Muscle layer of duodenum (tissue), 2 donors: Measurements from ENCODE around the gene MTCL1.

Experiments used
- H3K27ac ChIP-seq: one replicate; pipeline ENCODE4 v1.7.0; 2013; ENCODE audit warnings: mild to moderate bottlenecking, low read length
- H3K27me3 ChIP-seq: one replicate; pipeline ENCODE4 v1.7.0; 2013; ENCODE audit warnings: low read depth, mild to moderate bottlenecking, control low read depth, low read length
- H3K36me3 ChIP-seq, 2 donors: one replicate each; pipeline ENCODE4 v1.7.0; 2013; ENCODE audit warnings: low read length in 2 of 2, control low read depth in 1 of 2, mild to moderate bottlenecking in 1 of 2; ENCODE audit not compliant: insufficient read depth in 2 of 2, control insufficient read depth in 1 of 2
- H3K4me1 ChIP-seq, 2 donors: one replicate each; pipeline ENCODE4 v1.7.0; 2013; ENCODE audit warnings: low read length in 2 of 2, mild to moderate bottlenecking in 2 of 2, control low read depth in 1 of 2, moderate library complexity in 1 of 2; ENCODE audit not compliant: insufficient read depth in 2 of 2, control insufficient read depth in 1 of 2
- H3K4me3 ChIP-seq, 2 donors: one replicate each; pipeline ENCODE4 v1.7.0; 2013; ENCODE audit warnings: low read length in 2 of 2, low read depth in 1 of 2, mild to moderate bottlenecking in 1 of 2
- H3K9me3 ChIP-seq, 2 donors: one replicate each; pipeline ENCODE4 v1.7.0; 2013; ENCODE audit warnings: low read length in 2 of 2, control low read depth in 1 of 2, mild to moderate bottlenecking in 1 of 2; ENCODE audit not compliant: control insufficient read depth in 1 of 2
- donor health status: healthy.

Gene MTCL1

GRCh38 chr18:8668381-8668780 lies 37.0 kb upstream of the MTCL1 start:
- Histone ChIP-seq H3K4me1 (no peaks in the 10 kb centered on the region), H3K27me3 (no peaks in the 10 kb centered on the region), H3K9me3 (no peaks in the 10 kb centered on the region), H3K4me3 (no peak overlapping the region), H3K27ac (no peak overlapping the region), H3K36me3 (no peaks in the 10 kb centered on the region)

DNA sequence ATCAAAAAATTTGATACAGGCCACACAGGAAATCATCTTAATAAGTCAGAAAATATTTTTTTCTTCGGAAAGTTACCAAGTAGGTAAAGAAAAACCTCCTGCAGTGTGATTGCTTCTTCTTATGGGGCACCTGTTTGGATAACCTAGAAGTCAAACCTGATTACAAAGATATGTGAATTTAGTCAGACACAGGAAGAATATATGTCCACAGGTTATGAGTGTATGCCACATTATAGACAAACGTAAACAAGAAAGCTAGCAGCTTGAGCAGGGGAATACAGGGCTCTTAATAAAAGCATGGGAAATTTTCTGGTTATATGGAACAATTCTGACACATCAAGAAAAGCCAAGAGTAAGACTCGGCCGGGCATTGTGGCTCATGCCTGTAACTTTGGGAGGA lies 35.8 kb upstream of the MTCL1 start:
- Histone ChIP-seq H3K9me3 (no peaks in the 10 kb centered on the region), H3K4me3 (no peak overlapping the region), H3K27ac (no peak overlapping the region), H3K27me3 (no peaks in the 10 kb centered on the region), H3K36me3 (no peaks in the 10 kb centered on the region), H3K4me1 (no peaks in the 10 kb centered on the region)

DNA sequence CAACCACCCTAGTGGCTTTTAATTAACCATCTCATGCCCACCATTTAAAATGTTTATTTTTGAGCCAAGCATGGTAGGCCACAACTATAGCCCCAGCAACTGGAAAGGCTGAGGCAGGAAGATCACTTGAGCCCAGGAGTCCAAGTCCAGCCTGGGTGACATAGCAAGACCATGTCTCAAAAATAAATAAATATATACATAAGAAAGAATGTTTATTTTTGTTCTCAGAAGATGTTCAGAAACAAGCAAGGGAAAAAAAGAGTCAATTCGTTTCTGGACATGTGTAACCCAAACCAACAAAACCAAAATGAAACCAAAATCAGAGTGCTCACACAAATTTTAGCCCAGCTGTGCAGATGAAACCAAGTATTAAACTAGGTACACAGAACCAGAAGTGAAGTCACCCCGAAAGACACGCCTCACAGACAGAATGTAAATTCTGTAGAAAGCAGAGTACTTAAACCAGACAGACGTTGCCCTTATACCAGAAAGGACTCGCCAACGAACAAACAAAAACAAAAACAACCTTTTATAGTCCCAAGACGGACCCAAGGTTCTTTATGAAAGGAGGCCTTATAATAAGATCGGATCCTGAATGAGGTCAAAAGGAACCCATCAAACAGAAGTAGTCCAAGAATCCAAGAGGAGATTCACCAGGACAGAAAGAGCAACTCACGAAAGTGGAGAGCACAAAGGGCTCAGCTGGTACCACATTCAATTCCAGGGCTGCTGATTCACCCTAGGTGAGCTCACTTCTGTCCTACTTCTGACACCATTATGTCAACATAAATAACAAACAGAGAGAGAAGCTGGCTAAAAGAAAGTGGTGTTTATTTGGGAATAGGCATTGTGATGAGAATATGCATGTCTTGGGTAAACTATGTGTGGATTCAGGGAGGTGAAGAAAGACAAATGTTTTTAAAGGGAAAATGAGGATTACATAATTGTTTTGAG lies 31.8 kb upstream of the MTCL1 start:
- H3K4me1 ChIP-seq, result no peaks in the 10 kb centered on the region
- H3K27ac ChIP-seq, result no peak overlapping the region
- H3K36me3 ChIP-seq, result no peaks in the 10 kb centered on the region
- H3K27me3 ChIP-seq, result no peaks in the 10 kb centered on the region
- no peaks in the 10 kb centered on the region for H3K9me3 ChIP-seq
- no peak overlapping the region for H3K4me3 ChIP-seq

DNA sequence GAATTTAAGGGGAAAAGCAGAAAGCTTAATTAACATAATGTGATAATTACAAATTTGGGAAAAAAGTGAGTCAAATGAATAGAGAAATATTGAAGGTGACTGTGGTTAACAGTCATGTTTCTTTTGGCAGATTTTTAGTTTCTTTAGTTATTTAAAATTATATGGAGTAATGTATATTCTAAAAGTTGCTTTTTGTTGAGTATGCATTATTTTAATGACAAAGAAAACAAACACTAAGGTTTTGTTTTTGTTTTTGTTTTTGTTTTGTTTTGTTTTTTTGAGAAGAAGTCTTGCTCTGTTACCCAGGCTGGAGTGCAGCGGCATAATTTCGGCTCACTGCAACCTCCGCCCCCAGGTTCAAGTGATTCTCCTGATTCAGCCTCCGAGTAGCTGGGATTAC lies 30.3 kb upstream of the MTCL1 start:
- Histone ChIP-seq H3K27ac (no peak overlapping the region), H3K36me3 (no peaks in the 10 kb centered on the region), H3K4me3 (no peak overlapping the region), H3K27me3 (no peaks in the 10 kb centered on the region), H3K9me3 (no peaks in the 10 kb centered on the region), H3K4me1 (no peaks in the 10 kb centered on the region)

DNA sequence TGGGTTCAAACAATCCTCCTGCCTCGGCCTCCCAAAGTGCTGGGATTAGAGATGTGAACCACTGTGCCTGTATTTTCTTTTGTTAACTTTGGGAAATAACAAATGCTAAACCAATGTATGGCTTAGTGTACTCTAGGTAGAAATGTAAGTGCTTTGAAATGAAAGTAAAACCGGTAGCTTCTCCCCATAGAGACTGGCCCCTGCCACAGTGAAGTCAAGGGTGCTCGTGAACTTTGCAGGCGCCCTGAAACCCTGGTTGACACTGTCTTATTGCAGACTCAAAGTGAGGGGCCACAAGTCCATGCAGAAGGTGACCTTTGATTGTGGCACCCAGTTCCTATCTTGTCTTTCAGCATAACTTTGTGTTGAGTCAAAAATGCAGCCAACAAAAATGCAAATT lies 24.2 kb upstream of the MTCL1 start:
- H3K4me3 ChIP-seq, result no peak overlapping the region
- no peak overlapping the region for H3K27ac ChIP-seq
- H3K36me3 ChIP-seq, result no peaks in the 10 kb centered on the region
- H3K9me3 ChIP-seq, result no peaks in the 10 kb centered on the region
- H3K4me1 ChIP-seq, result no peaks in the 10 kb centered on the region
- no peaks in the 10 kb centered on the region for H3K27me3 ChIP-seq

GRCh38 chr18:8684577-8684976 lies 20.8 kb upstream of the MTCL1 start:
- Histone ChIP-seq H3K9me3 (no peaks in the 10 kb centered on the region), H3K36me3 (no peaks in the 10 kb centered on the region), H3K27me3 (no peaks in the 10 kb centered on the region), H3K4me1 (peaks cover 0 to 4% of the 10 kb centered on the region in 2 donors), H3K27ac (no peak overlapping the region), H3K4me3 (no peak overlapping the region)

DNA sequence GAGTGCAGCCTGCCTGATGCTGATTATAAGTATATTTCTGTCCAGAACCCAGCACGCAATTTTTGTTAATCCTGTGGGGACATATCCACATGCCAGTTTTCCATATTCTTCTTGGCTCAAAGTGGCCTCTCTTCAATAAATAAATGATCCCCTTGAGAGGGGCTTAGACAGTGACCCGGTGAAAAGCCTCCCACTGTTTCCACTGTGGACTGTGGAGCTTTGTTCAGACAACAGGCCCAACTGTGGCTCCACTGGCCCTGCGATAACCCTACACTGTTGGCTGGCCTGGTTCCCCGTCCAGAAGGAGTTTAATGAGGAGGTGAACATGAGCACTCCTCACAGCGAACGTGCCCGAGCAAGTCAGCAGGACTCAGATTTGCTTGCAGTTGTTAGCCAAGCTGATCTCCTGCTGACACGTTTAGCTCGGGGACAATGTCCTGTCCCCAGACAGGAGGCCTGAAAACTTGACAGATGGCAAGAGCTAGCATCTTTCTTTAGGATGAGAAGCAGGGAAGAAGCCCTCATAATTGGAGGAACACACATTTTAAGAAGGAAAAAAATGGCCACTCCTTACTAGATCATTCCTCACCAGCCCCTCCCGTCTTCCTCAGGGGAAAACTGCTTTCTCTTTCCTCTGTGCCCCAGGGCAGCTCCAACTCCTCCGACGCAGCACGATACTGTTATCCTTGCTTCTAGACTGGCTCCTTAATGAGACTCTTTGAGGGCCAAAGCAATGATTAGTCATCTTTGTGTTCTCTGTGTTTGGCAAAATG lies 20.0 kb upstream of the MTCL1 start:
- H3K27ac ChIP-seq, result no peak overlapping the region

DNA sequence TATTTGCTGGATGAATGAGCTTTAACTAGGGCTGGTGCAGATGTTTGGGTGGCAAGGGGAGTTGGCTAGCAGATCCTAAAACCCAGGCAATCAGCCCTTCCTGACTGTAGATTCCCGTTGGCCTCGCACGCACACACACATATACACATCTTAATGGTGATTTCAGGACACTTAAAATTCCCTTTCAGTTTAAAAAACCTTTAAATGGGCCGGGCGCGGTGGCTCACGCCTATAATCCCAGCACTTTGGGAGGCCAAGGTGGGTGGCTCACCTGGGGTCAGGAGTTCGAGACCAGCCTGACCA lies 19.5 kb upstream of the MTCL1 start:
- H3K36me3 ChIP-seq, result no peaks in the 10 kb centered on the region
- no peak overlapping the region for H3K4me3 ChIP-seq
- no peaks in the 10 kb centered on the region for H3K27me3 ChIP-seq
- no peak overlapping the region for H3K27ac ChIP-seq
- H3K4me1 ChIP-seq, result peaks cover 0 to 4% of the 10 kb centered on the region in 2 donors
- H3K9me3 ChIP-seq, result no peaks in the 10 kb centered on the region

More for the DNA sequence above, 20.0 kb upstream of the MTCL1 start:
- Histone ChIP-seq H3K4me3 (no peak overlapping the region), H3K27me3 (no peaks in the 10 kb centered on the region), H3K9me3 (no peaks in the 10 kb centered on the region), H3K36me3 (no peaks in the 10 kb centered on the region), H3K4me1 (peaks cover 0 to 4% of the 10 kb centered on the region in 2 donors)

- Histone ChIP-seq H3K36me3 (no peaks in the 10 kb centered on the region), H3K27me3 (no peaks in the 10 kb centered on the region), H3K9me3 (no peaks in the 10 kb centered on the region), H3K27ac (no peak overlapping the region), H3K4me1 (peaks cover 0 to 4% of the 10 kb centered on the region in 2 donors), H3K4me3 (no peak overlapping the region)
Measured at GRCh38 chr18:8686611-8687010, 18.7 kb upstream of the MTCL1 start.

DNA sequence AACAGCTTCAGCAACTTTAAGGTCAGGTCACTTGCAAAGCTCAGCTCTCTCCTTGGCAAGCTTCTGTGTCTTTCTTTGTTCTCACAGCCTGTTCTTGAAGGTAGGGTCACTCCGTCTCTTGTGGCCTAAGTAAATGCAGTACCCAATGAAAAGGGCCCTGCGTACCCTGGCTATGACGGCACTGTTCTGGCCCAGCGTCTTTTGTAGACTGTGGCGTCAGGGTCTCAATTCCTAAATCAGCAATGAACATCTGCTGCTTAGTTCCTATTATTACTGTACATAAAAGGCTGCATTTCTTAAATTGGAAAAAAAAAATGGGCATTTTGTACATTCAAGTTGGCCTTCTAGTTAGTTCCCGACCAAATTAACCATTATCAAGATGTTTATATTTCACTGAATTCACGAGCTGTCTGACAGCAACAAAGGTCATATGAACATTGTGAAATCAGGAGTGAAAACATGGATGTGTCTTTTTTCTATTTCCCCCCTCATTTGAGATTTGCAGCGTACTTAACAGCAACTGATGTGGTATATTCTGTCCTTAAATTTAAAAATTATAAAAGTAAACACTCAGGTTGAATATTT lies 17.0 kb upstream of the MTCL1 start:
- no peaks in the 10 kb centered on the region for H3K9me3 ChIP-seq

DNA sequence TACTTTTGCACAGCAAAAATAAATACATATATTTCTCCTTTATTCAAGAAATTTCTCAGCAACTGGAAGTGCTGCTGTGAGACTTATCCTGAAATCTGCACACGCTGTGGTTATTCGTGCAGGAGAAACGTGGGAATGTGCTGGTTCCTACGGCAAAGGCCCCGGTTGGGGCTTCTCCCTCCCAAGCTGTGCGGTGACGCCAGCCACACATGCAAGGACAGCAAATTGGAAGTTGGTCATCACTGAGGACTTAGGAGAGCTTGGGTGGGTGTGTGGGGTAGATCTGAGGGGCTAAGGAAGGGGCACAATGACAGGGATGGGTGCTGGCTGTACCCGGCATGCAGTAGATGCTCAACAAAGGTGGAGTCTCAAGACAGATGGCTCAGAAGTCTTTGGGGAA lies 16.5 kb upstream of the MTCL1 start:
- no peaks in the 10 kb centered on the region for H3K36me3 ChIP-seq
- H3K4me3 ChIP-seq, result no peak overlapping the region
- H3K4me1 ChIP-seq, result peaks cover 0 to 4% of the 10 kb centered on the region in 2 donors
- H3K27ac ChIP-seq, result no peak overlapping the region
- no peaks in the 10 kb centered on the region for H3K9me3 ChIP-seq
- no peaks in the 10 kb centered on the region for H3K27me3 ChIP-seq

More for the DNA sequence above, 17.0 kb upstream of the MTCL1 start:
- Histone ChIP-seq H3K4me3 (no peak overlapping the region), H3K27me3 (no peaks in the 10 kb centered on the region), H3K4me1 (peaks cover 0 to 4% of the 10 kb centered on the region in 2 donors), H3K27ac (no peak overlapping the region), H3K36me3 (no peaks in the 10 kb centered on the region)
